OCI-LY7 (cell line): Measurements from ENCODE around the gene ZBTB20. TPM values are rescaled to one million over a fixed set of nuclear protein-coding genes. Genes with fewer than 3 reads are reported as not detected.

Experiments
- BruUV-seq: library from RNA; stranded (reverse); fragments of 400-500 nt; replicated peaks from 2 replicates; lab custom pipeline; 2021; lab: Mats Ljungman, UMichigan
- CTCF ChIA-PET: fragments of 300-600 bp; sonication (Branson Sonifier 250); formaldehyde crosslinking; loops from one replicate; lab custom pipeline; 2022; ENCODE audit warnings: antibody characterized with exemption; ENCODE audit not compliant: unreplicated experiment; lab: Charles Lee
- POLR2A ChIA-PET: fragments of 300-600 bp; sonication (Branson Sonifier 250); formaldehyde crosslinking; loops from one replicate; lab custom pipeline; 2022; ENCODE audit warnings: antibody characterized with exemption; lab: Charles Lee
- DNase-seq: peaks from one replicate; pipeline ENCODE4 v3.0.0-alpha.2; 2015; ENCODE audit warnings: low spot score
- H2AFZ ChIP-seq: fragments of 200-600 bp; sonication (generic), shearing (Covaris generic); 2 replicates; pipeline ENCODE4 v1.6.1; 2014; ENCODE audit warnings: mild to moderate bottlenecking, antibody characterized with exemption, low read length, moderate library complexity
- H3K27ac ChIP-seq: fragments of 200-600 bp; sonication (generic); 2 replicates; pipeline ENCODE4 v1.5.1; 2014; ENCODE audit warnings: mixed run types, low read depth, mild to moderate bottlenecking, moderate library complexity, low read length, inconsistent platforms; ENCODE audit not compliant: poor library complexity, severe bottlenecking
- H3K36me3 ChIP-seq: fragments of 200-600 bp; sonication (generic); 2 replicates; pipeline ENCODE4 v1.6.1; 2014; ENCODE audit warnings: mild to moderate bottlenecking, antibody characterized with exemption, low read length, moderate library complexity, mixed read lengths; ENCODE audit not compliant: insufficient read depth
- H3K4me1 ChIP-seq: fragments of 200-600 bp; sonication (generic); 2 replicates; pipeline ENCODE4 v1.5.1; 2014; ENCODE audit warnings: mild to moderate bottlenecking, low read length; ENCODE audit not compliant: insufficient read depth, poor library complexity, severe bottlenecking
- H3K4me2 ChIP-seq: fragments of 200-600 bp; sonication (generic); 2 replicates; pipeline ENCODE4 v1.6.1; 2014; ENCODE audit warnings: mild to moderate bottlenecking, low read length
- H3K4me3 ChIP-seq: fragments of 200-600 bp; sonication (generic); 2 replicates; pipeline ENCODE4 v1.5.1; 2014; ENCODE audit warnings: mild to moderate bottlenecking, low read depth, low read length; ENCODE audit not compliant: poor library complexity, severe bottlenecking
- H3K79me2 ChIP-seq: fragments of 200-600 bp; sonication (generic); 2 replicates; pipeline ENCODE4 v1.6.1; 2016; ENCODE audit warnings: low read depth, mild to moderate bottlenecking, low read length, moderate library complexity, mixed read lengths; ENCODE audit not compliant: insufficient read depth
- H3K9me2 ChIP-seq: fragments of 200-600 bp; sonication (generic); 2 replicates; pipeline ENCODE4 v1.6.1; 2016; ENCODE audit warnings: mild to moderate bottlenecking, low read length, mixed read lengths; ENCODE audit not compliant: insufficient read depth
- H3K9me3 ChIP-seq: fragments of 200-600 bp; sonication (generic); 2 replicates; pipeline ENCODE4 v1.6.1; 2014; ENCODE audit warnings: mild to moderate bottlenecking, mixed run types, low read length, mixed read lengths
- H4K20me1 ChIP-seq: fragments of 200-600 bp; sonication (generic); 2 replicates; pipeline ENCODE4 v1.6.1; 2014; ENCODE audit warnings: mild to moderate bottlenecking, antibody characterized with exemption, low read length, moderate library complexity, mixed read lengths; ENCODE audit not compliant: insufficient read depth
- EZH2phosphoT487 ChIP-seq: fragments of 200-600 bp; sonication (generic); IDR thresholded peaks from 2 replicates; pipeline ENCODE4 v1.6.1; 2018; ENCODE audit warnings: low read depth, borderline replicate concordance, mild to moderate bottlenecking, mixed run types, antibody characterized with exemption, low read length, moderate library complexity, mixed read lengths
- intact Hi-C: fragments of 100-400 bp; cut with micrococcal nuclease; formaldehyde crosslinking; loops from one replicate; pipeline ENCODE4 v1.10.0; 2022; ENCODE audit not compliant: unreplicated experiment
- total RNA-seq, 2 experiments: library from RNA; depleted of rRNA in 1 of 2; stranded (reverse); fragments of >200 nt in 1 of 2; shearing (Covaris generic) in 1 of 2; gene quantifications; 2 replicates each; pipeline ENCODE4 v1.2.3, GENCODE V29; 2014 to 2022
- TF ChIP-seq, protein P1 (sequence below): fragments of 200-600 bp; sonication (generic); conservative IDR thresholded peaks from 2 replicates; pipeline ENCODE4 v1.5.1; 2014; ENCODE audit warnings: mild to moderate bottlenecking, antibody characterized with exemption, low read length, moderate library complexity, mixed read lengths

ZBTB20 gene
- total RNA-seq, 2 experiments from 2014 or later, result 5.5 to 11.8 TPM

DNA sequence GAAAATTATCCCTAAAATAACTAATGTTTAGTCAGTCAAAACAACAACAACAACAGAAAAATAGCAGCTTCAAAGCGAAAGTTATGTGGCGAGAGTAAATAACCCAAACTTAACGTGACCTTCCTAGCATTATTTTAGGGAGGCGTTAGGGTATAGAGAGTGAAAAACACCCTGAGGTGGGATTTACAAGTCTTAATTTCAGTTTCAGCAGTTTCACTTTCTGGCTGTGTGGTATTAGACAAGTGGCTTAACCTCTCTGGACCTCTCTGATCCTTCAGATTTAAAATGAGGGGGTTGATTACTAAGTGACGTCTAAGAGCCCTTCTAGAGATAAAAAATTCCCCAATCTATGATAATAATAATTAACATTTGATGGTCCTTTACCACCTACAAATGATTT lies 291.2 kb downstream of the ZBTB20 start:
- Histone ChIP-seq H3K9me3 (no peaks in the 10 kb centered on the region), H3K4me1 (no peaks in the 10 kb centered on the region), H3K4me3 (no peak overlapping the region), H4K20me1 (no peaks in the 10 kb centered on the region), H3K36me3 (no peaks in the 10 kb centered on the region), H2AFZ (no peak overlapping the region), H3K9me2 (no peaks in the 10 kb centered on the region), H3K4me2 (no peak overlapping the region), H3K27ac (no peak overlapping the region), H3K79me2 (no peaks in the 10 kb centered on the region)
- intact Hi-C loops, result no loop called here
- ChIA-PET CTCF (no interaction called here), POLR2A (interaction anchor here (1.4 kb wide), 1 partner anchor 12 kb away, joined by 4 read pairs; no protein-coding TSS in a partner anchor)
- DNase-seq, result no peak
- no peak for TF ChIP-seq EZH2phosphoT487
- TF ChIP-seq, protein P1, sequence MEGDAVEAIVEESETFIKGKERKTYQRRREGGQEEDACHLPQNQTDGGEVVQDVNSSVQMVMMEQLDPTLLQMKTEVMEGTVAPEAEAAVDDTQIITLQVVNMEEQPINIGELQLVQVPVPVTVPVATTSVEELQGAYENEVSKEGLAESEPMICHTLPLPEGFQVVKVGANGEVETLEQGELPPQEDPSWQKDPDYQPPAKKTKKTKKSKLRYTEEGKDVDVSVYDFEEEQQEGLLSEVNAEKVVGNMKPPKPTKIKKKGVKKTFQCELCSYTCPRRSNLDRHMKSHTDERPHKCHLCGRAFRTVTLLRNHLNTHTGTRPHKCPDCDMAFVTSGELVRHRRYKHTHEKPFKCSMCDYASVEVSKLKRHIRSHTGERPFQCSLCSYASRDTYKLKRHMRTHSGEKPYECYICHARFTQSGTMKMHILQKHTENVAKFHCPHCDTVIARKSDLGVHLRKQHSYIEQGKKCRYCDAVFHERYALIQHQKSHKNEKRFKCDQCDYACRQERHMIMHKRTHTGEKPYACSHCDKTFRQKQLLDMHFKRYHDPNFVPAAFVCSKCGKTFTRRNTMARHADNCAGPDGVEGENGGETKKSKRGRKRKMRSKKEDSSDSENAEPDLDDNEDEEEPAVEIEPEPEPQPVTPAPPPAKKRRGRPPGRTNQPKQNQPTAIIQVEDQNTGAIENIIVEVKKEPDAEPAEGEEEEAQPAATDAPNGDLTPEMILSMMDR, result no peak
- BruUV-seq, result no TSS peak

DNA sequence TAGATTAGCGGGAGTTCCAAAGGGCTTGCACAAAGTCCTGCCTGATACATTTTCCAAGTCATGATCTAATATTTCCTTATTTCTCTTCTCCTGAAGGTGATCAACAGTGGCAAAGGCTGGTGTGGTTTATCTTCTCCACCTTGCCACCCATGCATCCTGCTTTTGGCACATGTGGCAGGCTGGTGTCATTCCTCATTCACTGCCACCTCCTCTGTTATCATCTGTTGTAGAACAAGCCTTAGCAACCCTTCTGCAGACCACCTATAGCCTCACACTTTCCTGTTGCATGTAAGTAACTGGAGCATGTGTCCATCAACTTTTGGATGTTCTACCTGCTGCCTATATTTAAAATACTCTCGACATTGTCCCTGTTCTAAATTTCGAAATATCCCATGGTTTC lies 294.1 kb downstream of the ZBTB20 start:
- Histone ChIP-seq H4K20me1 (no peaks in the 10 kb centered on the region), H3K4me2 (no peak overlapping the region), H3K4me1 (no peaks in the 10 kb centered on the region), H3K79me2 (no peaks in the 10 kb centered on the region), H2AFZ (no peak overlapping the region), H3K36me3 (no peaks in the 10 kb centered on the region), H3K9me2 (no peaks in the 10 kb centered on the region), H3K9me3 (no peaks in the 10 kb centered on the region), H3K4me3 (no peak overlapping the region), H3K27ac (no peak overlapping the region)
- ChIA-PET POLR2A (no interaction called here), CTCF (no interaction called here)
- BruUV-seq, result no TSS peak
- no peak for TF ChIP-seq EZH2phosphoT487
- TF ChIP-seq, protein P1, result no peak
- no peak for DNase-seq
- intact Hi-C loops, result no loop called here

DNA sequence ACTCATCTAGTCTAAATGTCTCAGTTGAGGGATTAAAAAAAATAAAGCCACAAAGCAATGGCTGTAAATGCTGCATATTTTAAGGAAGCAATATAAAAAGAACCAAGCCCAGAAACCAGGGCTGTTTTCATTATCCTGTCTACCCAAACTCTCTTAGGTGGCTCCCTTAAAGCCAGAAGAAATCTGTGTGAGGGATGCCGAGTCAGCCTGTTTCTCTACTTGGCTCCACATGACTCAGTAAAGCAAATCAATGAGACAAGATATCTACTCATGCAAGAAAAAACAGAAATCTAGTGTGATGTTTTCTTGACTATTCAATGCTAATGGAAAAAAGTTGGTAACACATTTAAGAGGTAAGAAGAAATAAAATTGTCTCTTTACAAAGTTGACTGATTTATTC lies 296.2 kb downstream of the ZBTB20 start:
- Histone ChIP-seq H3K36me3 (no peaks in the 10 kb centered on the region), H3K4me2 (no peak overlapping the region), H3K4me3 (no peak overlapping the region), H3K9me2 (no peaks in the 10 kb centered on the region), H3K4me1 (no peaks in the 10 kb centered on the region), H4K20me1 (no peaks in the 10 kb centered on the region), H3K79me2 (no peaks in the 10 kb centered on the region), H3K27ac (no peak overlapping the region), H3K9me3 (no peaks in the 10 kb centered on the region), H2AFZ (no peak overlapping the region)
- ChIA-PET CTCF (no interaction called here), POLR2A (no interaction called here)
- no TSS peak for BruUV-seq
- no peak for TF ChIP-seq EZH2phosphoT487
- TF ChIP-seq, protein P1, result no peak
- no peak for DNase-seq
- intact Hi-C loops, result no loop called here
